ENCODE measurements around the gene SLC22A5. TPM values are rescaled to one million over a fixed set of nuclear protein-coding genes. Genes with fewer than 3 reads are reported as not detected.

Gene SLC22A5
- total and polyA plus RNA-seq, 9 of the 15 experiments (the other 6 are each of a cell fraction or from before 2014, with no cell fraction given) = 3.0 to 16.6 (median 8.3) TPM

- POLR2A ChIA-PET = interaction anchor here (0.8 to 1.8 kb wide), 2 partner anchors 46 to 65 kb away, joined by 3 to 5 read pairs; no protein-coding TSS in a partner anchor
- H3K27ac ChIP-seq (ENCODE audit: extremely low read depth, low read depth, low read length) = no peak overlapping the region
- no peak overlapping the region for H2AFZ ChIP-seq (ENCODE audit: low read depth, low read length)
- no peak overlapping the region for H3K4me2 ChIP-seq (ENCODE audit: insufficient read depth, low read length)
- no peaks in the 10 kb centered on the region for H4K20me1 ChIP-seq (replicated peaks; ENCODE audit: control insufficient read depth, insufficient read depth, low read length)
- peaks cover 18 to 38% of the 10 kb centered on the region in 2 experiments; a peak in 4 of 5 replicates for H3K4me1 ChIP-seq (replicated peaks in 1 of 2; ENCODE audit: control insufficient read depth in 2 of 2, insufficient read depth in 2 of 2, low read length in 2 of 2)
- H3K9ac ChIP-seq (ENCODE audit: insufficient read depth in 1 of 2, low read depth in 2 of 2, low read length in 2 of 2) = no peak overlapping the region; a peak in 1 of 4 replicates
- CTCF ChIA-PET (ENCODE audit: low intra/inter-chr PET ratio) = no interaction called here
- no peaks in the 10 kb centered on the region for H3K9me3 ChIP-seq (replicated peaks; ENCODE audit: control insufficient read depth, insufficient read depth, low read depth, low read length)
- FAIRE-seq (no peak), ATAC-seq (no peak), DNase-seq (ENCODE audit: extremely low read depth in 1 of 4, low spot score in 3 of 4) (no peak)
- no peak overlapping the region for H3K4me3 ChIP-seq
- no peaks in the 10 kb centered on the region for H3K27me3 ChIP-seq (ENCODE audit: control insufficient read depth in 2 of 2, insufficient read depth in 2 of 2, low read length in 2 of 2)
- TF ChIP-seq CXXC5 (CRISPR knock-in tag; IDR thresholded peaks at IDR 0.05) (no peak), ZNF184 (CRISPR knock-in tag; IDR thresholded peaks at IDR 0.05) (no peak), E2F3 (CRISPR knock-in tag; IDR thresholded peaks at IDR 0.05) (no peak), NFXL1 (CRISPR knock-in tag; IDR thresholded peaks at IDR 0.05) (no peak), ZNF551 (CRISPR knock-in tag; IDR thresholded peaks at IDR 0.05) (no peak), SIN3B (IDR thresholded peaks at IDR 0.05; ENCODE audit: low read depth) (no peak), ZNF584 (CRISPR knock-in tag; IDR thresholded peaks at IDR 0.05; ENCODE audit: low read depth) (no peak), BRD9 (IDR thresholded peaks at IDR 0.05; ENCODE audit: low read depth, partially characterized antibody) (no peak), ZNF668 (CRISPR knock-in tag; IDR thresholded peaks at IDR 0.05) (no peak), SP1 (CRISPR knock-in tag; IDR thresholded peaks at IDR 0.05) (no peak), TFE3 (CRISPR knock-in tag; IDR thresholded peaks at IDR 0.05) (no peak), FOXJ2 (tag; IDR thresholded peaks at IDR 0.05) (no peak), ATF4 (CRISPR knock-in tag; IDR thresholded peaks at IDR 0.05) (no peak), SMARCA4 (IDR thresholded peaks at IDR 0.05) (no peak), THAP12 (CRISPR knock-in tag; IDR thresholded peaks at IDR 0.05) (no peak), SNAPC5 (CRISPR knock-in tag; IDR thresholded peaks at IDR 0.05) (no peak), FOXA1 (IDR thresholded peaks at IDR 0.05; ENCODE audit: borderline replicate concordance) (no peak), JUNB (CRISPR knock-in tag; conservative IDR thresholded peaks at IDR 0.05) (no peak), TAF9B (IDR thresholded peaks at IDR 0.05; ENCODE audit: partially characterized antibody) (no peak), HLTF (IDR thresholded peaks at IDR 0.05) (no peak)
- H3K9me1 ChIP-seq (ENCODE audit: control insufficient read depth, insufficient read depth, low read length) = no peaks in the 10 kb centered on the region
- WGBS (ENCODE audit: insufficient coverage, low coverage, missing lambda C conversion rate) = 82% methylated on average over 6 of the region's 6 CpGs
- in situ Hi-C loops (cut with MboI) = no loop called here
- no peaks in the 10 kb centered on the region for H3K79me2 ChIP-seq (ENCODE audit: control insufficient read depth, insufficient read depth, low read length)
- BruUV-seq (replicated peaks) = no TSS peak
- H3K36me3 ChIP-seq (ENCODE audit: control insufficient read depth, insufficient read depth, low read length) = no peaks in the 10 kb centered on the region
- intact Hi-C loops (cut with micrococcal nuclease) = no loop called here
Measured at GRCh38 chr5:132433141-132433540, 63.6 kb downstream of the SLC22A5 start.
